Ishikawa (cell line): ENCODE results near the gene IQCH.

ENCODE experiments used
- CEBPB ChIP-seq: IDR thresholded peaks from 2 replicates; pipeline ENCODE4 v1.6.1; 2012
- CREB1 ChIP-seq: IDR thresholded peaks from 2 replicates; pipeline ENCODE4 v1.6.1; 2012; ENCODE audit warnings: low read depth
- EGR1 ChIP-seq: IDR thresholded peaks from 2 replicates; pipeline ENCODE4 v1.6.1; 2012
- EP300 ChIP-seq: IDR thresholded peaks from 2 replicates; pipeline ENCODE4 v1.6.1; 2012; ENCODE audit warnings: borderline replicate concordance
- FOXM1 ChIP-seq: IDR thresholded peaks from 2 replicates; pipeline ENCODE4 v1.6.1; 2012; ENCODE audit warnings: low read depth, borderline replicate concordance
- MAX ChIP-seq: IDR thresholded peaks from 2 replicates; pipeline ENCODE4 v1.6.1; 2012
- NFIC ChIP-seq: IDR thresholded peaks from 2 replicates; pipeline ENCODE4 v1.6.1; 2012
- RAD21 ChIP-seq: IDR thresholded peaks from 2 replicates; pipeline ENCODE4 v1.6.1; 2012; ENCODE audit warnings: low read depth
- REST ChIP-seq: IDR thresholded peaks from 2 replicates; pipeline ENCODE4 v1.6.1; 2012; ENCODE audit warnings: low read depth, mild to moderate bottlenecking
- TAF1 ChIP-seq: IDR thresholded peaks from 2 replicates; pipeline ENCODE4 v1.6.1; 2012; ENCODE audit warnings: low read depth, mild to moderate bottlenecking
- TCF12 ChIP-seq: IDR thresholded peaks from 2 replicates; pipeline ENCODE4 v1.6.1; 2012; ENCODE audit warnings: low read depth
- TEAD4 ChIP-seq: IDR thresholded peaks from 2 replicates; pipeline ENCODE4 v1.6.1; 2012
- USF1 ChIP-seq: IDR thresholded peaks from 2 replicates; pipeline ENCODE4 v1.6.1; 2012
- YY1 ChIP-seq: IDR thresholded peaks from 2 replicates; pipeline ENCODE4 v1.6.1; 2012; ENCODE audit warnings: low read depth
- ZBTB7A ChIP-seq: IDR thresholded peaks from 2 replicates; pipeline ENCODE4 v1.6.1; 2012; ENCODE audit warnings: low read depth

The IQCH gene

GRCh38 chr15:67460521-67460920, 205.9 kb downstream of the IQCH start:
- no peak for TF ChIP-seq EP300
- TF ChIP-seq CREB1 = no peak
- TF ChIP-seq NFIC = no peak
- no peak for TF ChIP-seq MAX
- TF ChIP-seq RAD21 = no peak
- TF ChIP-seq USF1 = no peak
- no peak for TF ChIP-seq TCF12
- TF ChIP-seq CEBPB = no peak
- TF ChIP-seq EGR1 = no peak
- TF ChIP-seq REST = no peak
- TF ChIP-seq ZBTB7A = no peak
- TF ChIP-seq YY1 = no peak
- TF ChIP-seq TEAD4 = no peak
- no peak for TF ChIP-seq TAF1
- TF ChIP-seq FOXM1 = no peak

GRCh38 chr15:67461735-67462134, 207.1 kb downstream of the IQCH start:
- TF ChIP-seq ZBTB7A (no peak), EP300 (no peak), NFIC (no peak), USF1 (no peak), EGR1 (no peak), TAF1 (no peak), REST (no peak), MAX (no peak), CEBPB (no peak), RAD21 (no peak), CREB1 (no peak), TEAD4 (no peak), TCF12 (no peak), YY1 (no peak), FOXM1 (no peak)

GRCh38 chr15:67462875-67463274, 208.3 kb downstream of the IQCH start:
- TF ChIP-seq TCF12 (no peak), CEBPB (no peak), TAF1 (no peak), EP300 (no peak), FOXM1 (no peak), RAD21 (no peak), EGR1 (no peak), MAX (no peak), REST (no peak), ZBTB7A (no peak), CREB1 (no peak), NFIC (no peak), YY1 (no peak), TEAD4 (no peak), USF1 (no peak)

GRCh38 chr15:67463488-67463887, 208.9 kb downstream of the IQCH start:
- TF ChIP-seq TAF1 (no peak), CREB1 (no peak), CEBPB (no peak)
